ENCODE data around the gene GIT2. TPM values are rescaled to one million over a fixed set of nuclear protein-coding genes. Genes with fewer than 3 reads are reported as not detected.
A peak's percentile ranks its signal among the peaks of the same experiment; 100 is the strongest.

The GIT2 gene
- total and polyA plus RNA-seq, 8 donors = 6.4 to 98.6 (median 39.2) TPM

GRCh38 chr12:109949089-109949488 is 47.1 kb downstream of the GIT2 start:
- H3K9me3 ChIP-seq = no peaks in the 10 kb centered on the region
- H3K27me3 ChIP-seq = no peaks in the 10 kb centered on the region
- intact Hi-C loops (cut with DNase I; ENCODE audit: low total_unique reads) = no loop called here
- no peak overlapping the region for H3K4me3 ChIP-seq
- H3K27ac ChIP-seq = peak overlapping the region in 3 of 5 donors; percentile 51 to 73 (median 72)
- H3K4me1 ChIP-seq = peaks cover 0 to 71% (median 34%) of the 10 kb centered on the region in 4 donors
- WGBS, 5 donors = 26 to 43% (median 33%) methylated on average over 1 of the region's 1 CpG
- H3K36me3 ChIP-seq = peaks cover 40 to 98% (median 81%) of the 10 kb centered on the region in 4 donors
- peak in 1 of 2 donors; percentile 76 for DNase-seq
- TF ChIP-seq POLR2AphosphoS5 (IDR thresholded peaks at IDR 0.05) (no peak), POLR2A (IDR thresholded peaks at IDR 0.05) (no peak), CTCF (IDR thresholded peaks at IDR 0.05) (no peak)

- Histone ChIP-seq H3K9me3 (no peaks in the 10 kb centered on the region), H3K27ac (peak overlapping the region in 3 of 5 donors; percentile 11 to 73 (median 72)), H3K4me1 (peaks cover 0 to 71% (median 34%) of the 10 kb centered on the region in 4 donors), H3K36me3 (peaks cover 39 to 97% (median 79%) of the 10 kb centered on the region in 4 donors), H3K4me3 (no peak overlapping the region), H3K27me3 (no peaks in the 10 kb centered on the region)
- DNase-seq = no peak
- intact Hi-C loops (cut with DNase I; ENCODE audit: low total_unique reads) = no loop called here
- TF ChIP-seq POLR2AphosphoS5 (IDR thresholded peaks at IDR 0.05) = no peak
- no peak for TF ChIP-seq POLR2A (IDR thresholded peaks at IDR 0.05)
- TF ChIP-seq CTCF (IDR thresholded peaks at IDR 0.05) = no peak
- TF ChIP-seq EP300 (IDR thresholded peaks at IDR 0.05) = no peak
- WGBS, 5 donors = 74 to 91% (median 81%) methylated on average over 4 of the region's 4 CpGs
Observed at GRCh38 chr12:109948368-109948767, 47.8 kb downstream of the GIT2 start.

DNA sequence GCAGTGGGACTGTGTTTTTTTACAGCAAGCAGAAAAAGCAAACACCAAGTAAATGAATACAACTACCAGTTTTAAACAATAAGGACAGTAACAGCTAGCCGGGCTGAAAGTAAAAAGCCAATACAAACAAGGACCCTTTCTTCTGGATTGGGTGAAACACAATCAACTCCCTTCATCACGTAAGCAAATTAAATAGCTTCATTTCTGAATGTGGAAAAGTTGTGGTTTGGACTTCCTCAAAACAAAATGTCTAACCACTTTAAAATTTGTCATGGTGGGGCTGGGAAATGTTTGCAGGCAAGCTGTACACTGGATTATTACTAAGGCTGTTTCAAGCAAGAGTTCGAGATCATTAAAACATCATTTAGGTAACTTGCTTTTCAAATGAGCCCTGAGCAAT is 48.6 kb downstream of the GIT2 start:
- no peak for DNase-seq
- Histone ChIP-seq H3K4me1 (peaks cover 0 to 67% (median 34%) of the 10 kb centered on the region in 4 donors), H3K9me3 (no peaks in the 10 kb centered on the region), H3K4me3 (no peak overlapping the region), H3K27ac (peak overlapping the region in 3 of 5 donors; percentile 43 to 73 (median 72)), H3K36me3 (peaks cover 30 to 92% (median 73%) of the 10 kb centered on the region in 4 donors), H3K27me3 (no peaks in the 10 kb centered on the region)
- intact Hi-C loops (cut with DNase I; ENCODE audit: low total_unique reads) = no loop called here
- WGBS, 5 donors = 34 to 47% (median 43%) methylated on average over 3 of the region's 3 CpGs
- no peak for TF ChIP-seq EP300 (IDR thresholded peaks at IDR 0.05)
- no peak for TF ChIP-seq POLR2A (IDR thresholded peaks at IDR 0.05)
- no peak for TF ChIP-seq CTCF (IDR thresholded peaks at IDR 0.05)
- no peak for TF ChIP-seq POLR2AphosphoS5 (IDR thresholded peaks at IDR 0.05)

DNA sequence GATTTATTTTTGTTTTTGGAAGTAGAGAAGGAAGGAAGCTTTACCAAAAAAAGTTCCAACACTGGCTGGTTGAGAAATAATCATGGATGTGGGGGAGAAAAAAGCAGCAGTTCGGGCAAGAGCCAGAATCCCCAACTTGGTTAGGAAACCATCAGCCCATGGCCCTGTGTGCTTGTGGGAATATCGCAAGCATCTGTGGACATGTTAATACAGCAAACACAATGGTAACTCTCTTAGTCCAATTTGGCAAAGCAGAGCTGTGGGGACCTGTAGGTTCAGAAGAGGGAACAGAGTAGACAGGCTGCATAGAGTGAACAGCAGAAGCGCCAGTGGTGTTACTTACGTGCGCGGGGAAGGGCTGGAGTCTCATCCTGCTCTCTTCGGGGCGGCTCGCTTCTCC is 49.3 kb downstream of the GIT2 start:
- Histone ChIP-seq H3K36me3 (peaks cover 24 to 89% (median 69%) of the 10 kb centered on the region in 4 donors), H3K27me3 (no peaks in the 10 kb centered on the region), H3K9me3 (no peaks in the 10 kb centered on the region), H3K27ac (peak overlapping the region in 3 of 5 donors; percentile 43 to 73 (median 72)), H3K4me3 (no peak overlapping the region), H3K4me1 (peaks cover 0 to 61% (median 33%) of the 10 kb centered on the region in 4 donors)
- whole genome bisulfite sequencing, 5 donors = 91 to 98% (median 95%) methylated on average over 9 of the region's 9 CpGs
- no peak for TF ChIP-seq CTCF (IDR thresholded peaks at IDR 0.05)
- no peak for TF ChIP-seq POLR2AphosphoS5 (IDR thresholded peaks at IDR 0.05)
- DNase-seq = no peak
- intact Hi-C loops (cut with DNase I; ENCODE audit: low total_unique reads) = no loop called here
